Hepatocyte (in vitro differentiated cells): ENCODE results near the gene MATCAP1.

Experiments
- EZH2 ChIP-seq: fragments of 200-600 bp; sonication (generic); IDR thresholded peaks from 2 replicates; pipeline ENCODE4 v1.6.1; 2016; ENCODE audit warnings: antibody characterized with exemption, mild to moderate bottlenecking, borderline replicate concordance
- EZH2phosphoT487 ChIP-seq: fragments of 200-600 bp; sonication (generic); IDR thresholded peaks from one replicate; pipeline ENCODE4 v1.6.1; 2018; ENCODE audit warnings: antibody characterized with exemption, mild to moderate bottlenecking, low read depth, moderate library complexity; ENCODE audit not compliant: unreplicated experiment, severe bottlenecking
- TF ChIP-seq, protein P1 (sequence below): fragments of 200-600 bp; sonication (generic); IDR thresholded peaks from 2 replicates; pipeline ENCODE4 v1.5.1; 2016; ENCODE audit warnings: antibody characterized with exemption, mild to moderate bottlenecking; ENCODE audit not compliant: poor library complexity

DNA sequence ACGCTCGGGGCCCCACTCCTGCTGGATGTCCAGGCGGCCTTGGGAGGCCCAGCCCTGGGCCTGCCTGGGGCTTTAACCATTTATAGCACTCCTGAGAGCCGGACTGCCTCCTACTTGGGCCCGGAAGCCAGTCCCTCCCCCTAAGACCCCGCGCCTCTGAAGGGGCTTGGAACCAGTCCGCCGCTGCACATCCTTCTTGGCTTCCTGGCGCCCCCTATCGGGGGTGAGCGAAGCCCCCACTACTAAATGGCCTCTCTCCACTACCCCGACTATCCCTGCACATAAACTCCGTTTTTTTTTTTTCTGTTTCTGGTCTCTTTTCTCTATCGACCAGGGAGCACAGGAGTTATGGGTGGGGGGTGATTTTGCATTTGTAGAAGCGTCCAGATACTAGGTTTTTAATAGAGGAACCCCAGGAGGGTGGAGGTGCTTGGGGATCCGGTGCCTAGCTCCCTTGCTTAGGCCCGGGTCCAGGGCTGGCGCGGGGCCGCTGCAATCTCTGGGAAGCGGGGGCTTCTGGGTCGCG, 14.1 kb downstream of the MATCAP1 start:
- TF ChIP-seq, protein P1, sequence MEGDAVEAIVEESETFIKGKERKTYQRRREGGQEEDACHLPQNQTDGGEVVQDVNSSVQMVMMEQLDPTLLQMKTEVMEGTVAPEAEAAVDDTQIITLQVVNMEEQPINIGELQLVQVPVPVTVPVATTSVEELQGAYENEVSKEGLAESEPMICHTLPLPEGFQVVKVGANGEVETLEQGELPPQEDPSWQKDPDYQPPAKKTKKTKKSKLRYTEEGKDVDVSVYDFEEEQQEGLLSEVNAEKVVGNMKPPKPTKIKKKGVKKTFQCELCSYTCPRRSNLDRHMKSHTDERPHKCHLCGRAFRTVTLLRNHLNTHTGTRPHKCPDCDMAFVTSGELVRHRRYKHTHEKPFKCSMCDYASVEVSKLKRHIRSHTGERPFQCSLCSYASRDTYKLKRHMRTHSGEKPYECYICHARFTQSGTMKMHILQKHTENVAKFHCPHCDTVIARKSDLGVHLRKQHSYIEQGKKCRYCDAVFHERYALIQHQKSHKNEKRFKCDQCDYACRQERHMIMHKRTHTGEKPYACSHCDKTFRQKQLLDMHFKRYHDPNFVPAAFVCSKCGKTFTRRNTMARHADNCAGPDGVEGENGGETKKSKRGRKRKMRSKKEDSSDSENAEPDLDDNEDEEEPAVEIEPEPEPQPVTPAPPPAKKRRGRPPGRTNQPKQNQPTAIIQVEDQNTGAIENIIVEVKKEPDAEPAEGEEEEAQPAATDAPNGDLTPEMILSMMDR: peak; percentile 60
- no peak for TF ChIP-seq EZH2phosphoT487
- no peak for TF ChIP-seq EZH2
